Stimulated activated CD4-positive, alpha-beta T cell treated with anti-CD3 and anti-CD28 coated beads, Interleukin-1b, Interleukin-23, amount 100 ng/mL, for 48 hours (primary cell): Measurements from ENCODE around the gene FAXDC2.

Experiments used
- DNase-seq: peaks from one replicate; pipeline ENCODE4 v3.0.0-alpha.2; 2020

Gene FAXDC2

GRCh38 chr5:154850255-154851062, at the start of gene FAXDC2:
Gene FAXDC2, minus strand, starts transcription at chr5:154850603. Its CDS starts 12,425 bp downstream, at chr5:154838178.
- DNase-seq: no peak

- DNase-seq: no peak
Observed at GRCh38 chr5:154900066-154900465, 49.7 kb upstream of the FAXDC2 start.

- DNase-seq: no peak
Observed at GRCh38 chr5:154899151-154899816, 48.9 kb upstream of the FAXDC2 start.

- no peak for DNase-seq
Observed at GRCh38 chr5:154898210-154898609, 47.8 kb upstream of the FAXDC2 start.

GRCh38 chr5:154896562-154897165, 46.3 kb upstream of the FAXDC2 start:
- DNase-seq: no peak

- DNase-seq: no peak
Observed at GRCh38 chr5:154895606-154896561, 45.5 kb upstream of the FAXDC2 start.

GRCh38 chr5:154893381-154893780, 43.0 kb upstream of the FAXDC2 start:
- no peak for DNase-seq

- no peak for DNase-seq
Observed at GRCh38 chr5:154892369-154892771, 42.0 kb upstream of the FAXDC2 start.

- DNase-seq: no peak
Observed at GRCh38 chr5:154885439-154885838, 35.0 kb upstream of the FAXDC2 start.

GRCh38 chr5:154884424-154884823, 34.0 kb upstream of the FAXDC2 start:
- DNase-seq: no peak

- DNase-seq: no peak
Observed at GRCh38 chr5:154881986-154882385, 31.6 kb upstream of the FAXDC2 start.

GRCh38 chr5:154878642-154879335, 28.4 kb upstream of the FAXDC2 start:
- no peak for DNase-seq

GRCh38 chr5:154873791-154874331, 23.5 kb upstream of the FAXDC2 start:
- no peak for DNase-seq

GRCh38 chr5:154871734-154872133, 21.3 kb upstream of the FAXDC2 start:
- DNase-seq: no peak

- DNase-seq: no peak
Observed at GRCh38 chr5:154868702-154869101, 18.3 kb upstream of the FAXDC2 start.

- DNase-seq: no peak
Observed at GRCh38 chr5:154866841-154867240, 16.4 kb upstream of the FAXDC2 start.

GRCh38 chr5:154865466-154866184, 15.2 kb upstream of the FAXDC2 start:
- DNase-seq: no peak

- DNase-seq: no peak
Observed at GRCh38 chr5:154863291-154864080, 13.1 kb upstream of the FAXDC2 start.

- no peak for DNase-seq
Observed at GRCh38 chr5:154862766-154863165, 12.4 kb upstream of the FAXDC2 start.

GRCh38 chr5:154861946-154862345, 11.5 kb upstream of the FAXDC2 start:
- no peak for DNase-seq
